ENCODE data around the gene MTFR1L. TPM values are rescaled to one million over a fixed set of nuclear protein-coding genes. Genes with fewer than 3 reads are reported as not detected.
A peak's percentile ranks its signal among the peaks of the same experiment; 100 is the strongest.

Gene MTFR1L
- total RNA-seq, 1 experiment from 2014 or later: 49.9 TPM

GRCh38 chr1:25867210-25867991, 47.6 kb downstream of the MTFR1L start:
- no peak for DNase-seq
- peaks cover 4% of the 10 kb centered on the region for H3K4me1 ChIP-seq
- H3K9me3 ChIP-seq (replicated peaks): no peaks in the 10 kb centered on the region
- H3K27ac ChIP-seq: no peak overlapping the region
- no peaks in the 10 kb centered on the region for H3K36me3 ChIP-seq
- H3K4me3 ChIP-seq: no peak overlapping the region
- no peaks in the 10 kb centered on the region for H3K27me3 ChIP-seq

GRCh38 chr1:25869909-25870606, 50.3 kb downstream of the MTFR1L start:
- Histone ChIP-seq H3K4me1 (peaks cover 4% of the 10 kb centered on the region), H3K36me3 (no peaks in the 10 kb centered on the region), H3K4me3 (no peak overlapping the region), H3K27ac (no peak overlapping the region), H3K27me3 (no peaks in the 10 kb centered on the region), H3K9me3 (replicated peaks) (no peaks in the 10 kb centered on the region)
- DNase-seq: no peak

GRCh38 chr1:25870614-25871013, 50.9 kb downstream of the MTFR1L start:
- Histone ChIP-seq H3K9me3 (replicated peaks) (no peaks in the 10 kb centered on the region), H3K4me1 (peaks cover 4% of the 10 kb centered on the region), H3K27ac (no peak overlapping the region), H3K36me3 (no peaks in the 10 kb centered on the region), H3K27me3 (no peaks in the 10 kb centered on the region), H3K4me3 (no peak overlapping the region)
- no peak for DNase-seq

- DNase-seq: no peak
- H3K27ac ChIP-seq: no peak overlapping the region
- no peaks in the 10 kb centered on the region for H3K27me3 ChIP-seq
- H3K4me3 ChIP-seq: no peak overlapping the region
- no peaks in the 10 kb centered on the region for H3K36me3 ChIP-seq
- peaks cover 3% of the 10 kb centered on the region for H3K4me1 ChIP-seq
- no peaks in the 10 kb centered on the region for H3K9me3 ChIP-seq (replicated peaks)
Measured at GRCh38 chr1:25871086-25871703, 51.4 kb downstream of the MTFR1L start.

GRCh38 chr1:25871704-25872494, 52.1 kb downstream of the MTFR1L start:
- Histone ChIP-seq H3K27ac (no peak overlapping the region), H3K9me3 (replicated peaks) (no peaks in the 10 kb centered on the region), H3K4me3 (no peak overlapping the region), H3K27me3 (no peaks in the 10 kb centered on the region), H3K36me3 (no peaks in the 10 kb centered on the region), H3K4me1 (no peaks in the 10 kb centered on the region)
- no peak for DNase-seq

- Histone ChIP-seq H3K27ac (no peak overlapping the region), H3K9me3 (replicated peaks) (no peaks in the 10 kb centered on the region), H3K4me3 (no peak overlapping the region), H3K27me3 (no peaks in the 10 kb centered on the region; the same call in 1 of the 2 replicates), H3K4me1 (no peaks in the 10 kb centered on the region), H3K36me3 (no peaks in the 10 kb centered on the region)
- DNase-seq: no peak
Measured at GRCh38 chr1:25872713-25873112, 53.0 kb downstream of the MTFR1L start.

- Histone ChIP-seq H3K4me1 (no peaks in the 10 kb centered on the region), H3K36me3 (no peaks in the 10 kb centered on the region), H3K4me3 (no peak overlapping the region), H3K27ac (no peak overlapping the region), H3K27me3 (no peaks in the 10 kb centered on the region; the same call in 1 of the 2 replicates), H3K9me3 (replicated peaks) (no peaks in the 10 kb centered on the region)
- no peak for DNase-seq
Measured at GRCh38 chr1:25873120-25873519, 53.4 kb downstream of the MTFR1L start.

GRCh38 chr1:25874209-25874608, 54.5 kb downstream of the MTFR1L start:
- Histone ChIP-seq H3K27me3 (no peaks in the 10 kb centered on the region; the same call in 1 of the 2 replicates), H3K4me1 (no peaks in the 10 kb centered on the region), H3K27ac (no peak overlapping the region), H3K9me3 (replicated peaks) (no peaks in the 10 kb centered on the region), H3K36me3 (no peaks in the 10 kb centered on the region), H3K4me3 (no peak overlapping the region)
- DNase-seq: no peak

GRCh38 chr1:25874635-25875153, 54.9 kb downstream of the MTFR1L start:
- DNase-seq: no peak
- H3K27ac ChIP-seq: no peak overlapping the region

GRCh38 chr1:25875154-25875855, 55.6 kb downstream of the MTFR1L start, which contains the start of gene PAQR7:
Gene PAQR7 (minus strand): TSS chr1:25875708. CDS start chr1:25863839, 11,869 bp downstream.
- Histone ChIP-seq H3K36me3 (no peaks in the 10 kb centered on the region), H3K9me3 (replicated peaks) (no peaks in the 10 kb centered on the region), H3K27me3 (no peaks in the 10 kb centered on the region; the same call in 1 of the 2 replicates), H3K27ac (no peak within 1 kb of the TSS), H3K4me3 (peak within 1 kb of the TSS; percentile 57), H3K4me1 (no peaks in the 10 kb centered on the region)
- peak; percentile 47 to 50 for DNase-seq

More at GRCh38 chr1:25874635-25875153, 54.9 kb downstream of the MTFR1L start:
- Histone ChIP-seq H3K36me3 (no peaks in the 10 kb centered on the region), H3K27me3 (no peaks in the 10 kb centered on the region; the same call in 1 of the 2 replicates), H3K4me1 (no peaks in the 10 kb centered on the region), H3K4me3 (peak overlapping the region; percentile 57), H3K9me3 (replicated peaks) (no peaks in the 10 kb centered on the region)

GRCh38 chr1:25875856-25876692, 56.3 kb downstream of the MTFR1L start:
- Histone ChIP-seq H3K4me3 (peak overlapping the region; percentile 57), H3K9me3 (replicated peaks) (no peaks in the 10 kb centered on the region), H3K4me1 (no peaks in the 10 kb centered on the region), H3K27ac (no peak overlapping the region), H3K36me3 (no peaks in the 10 kb centered on the region), H3K27me3 (no peaks in the 10 kb centered on the region; the same call in 1 of the 2 replicates)
- DNase-seq: no peak

GRCh38 chr1:25876693-25877077, 56.9 kb downstream of the MTFR1L start:
- Histone ChIP-seq H3K27me3 (no peaks in the 10 kb centered on the region; the same call in 1 of the 2 replicates), H3K36me3 (no peaks in the 10 kb centered on the region), H3K4me1 (no peaks in the 10 kb centered on the region), H3K9me3 (replicated peaks) (no peaks in the 10 kb centered on the region), H3K4me3 (no peak overlapping the region), H3K27ac (no peak overlapping the region)
- DNase-seq: no peak

GRCh38 chr1:25877155-25877554, 57.4 kb downstream of the MTFR1L start:
- no peaks in the 10 kb centered on the region for H3K4me1 ChIP-seq
- H3K27me3 ChIP-seq: no peaks in the 10 kb centered on the region; the same call in 1 of the 2 replicates
- no peak overlapping the region for H3K4me3 ChIP-seq
- no peaks in the 10 kb centered on the region for H3K36me3 ChIP-seq
- H3K27ac ChIP-seq: no peak overlapping the region
- DNase-seq: no peak
- H3K9me3 ChIP-seq (replicated peaks): no peaks in the 10 kb centered on the region

Data from SJCRH30 (cell line).